RKO (cell line): ENCODE data around the gene BAG2.

Experiments
- DNase-seq: peaks from one replicate; pipeline ENCODE4 v3.0.0-alpha.2; 2016; ENCODE audit warnings: low spot score

BAG2 gene

GRCh38 chr6:57221936-57222742, 50.0 kb downstream of the BAG2 start, which contains the start of gene RAB23:
Gene RAB23 (minus strand): TSS chr6:57222307. CDS start chr6:57210380, 11,927 bp downstream.
- peak; percentile 83 for DNase-seq

GRCh38 chr6:57222743-57223077, 50.6 kb downstream of the BAG2 start:
- no peak for DNase-seq

GRCh38 chr6:57224769-57225515, 52.8 kb downstream of the BAG2 start:
- no peak for DNase-seq

- no peak for DNase-seq
These were observed 54.1 kb downstream of the BAG2 start for GRCh38 chr6:57226221-57226620.
